PC-9 (cell line): ENCODE data around the gene CCDC91.

ENCODE experiments used
- EZH2 ChIP-seq: fragments of 200-600 bp; sonication (generic); IDR thresholded peaks from 2 replicates; pipeline ENCODE4 v1.8.0; 2017; ENCODE audit warnings: antibody characterized with exemption, low read depth
- TF ChIP-seq, protein P1 (sequence below): fragments of 200-600 bp; sonication (generic); conservative IDR thresholded peaks from 2 replicates; pipeline ENCODE4 v1.6.1; 2017; ENCODE audit warnings: mixed run types, antibody characterized with exemption, mild to moderate bottlenecking, moderate library complexity

DNA sequence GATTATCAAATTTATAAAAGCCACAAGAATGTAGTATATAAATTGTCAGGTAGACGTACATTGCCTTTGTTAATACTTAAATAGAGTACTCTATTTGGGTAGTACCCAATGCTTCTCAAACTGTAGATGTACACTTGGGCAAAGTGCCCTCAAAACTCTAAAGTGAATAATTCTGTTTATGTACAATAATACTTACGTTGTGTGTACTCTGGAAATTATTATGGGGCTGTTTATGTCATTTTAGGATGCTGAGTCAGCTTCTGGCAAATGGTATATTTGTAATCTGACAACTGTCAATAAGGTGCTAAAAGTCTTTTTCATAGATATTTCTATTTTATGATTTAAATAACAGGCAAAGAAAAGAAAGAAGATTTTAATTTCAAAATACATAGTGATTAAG, 102.4 kb downstream of the CCDC91 start:
- TF ChIP-seq, protein P1, sequence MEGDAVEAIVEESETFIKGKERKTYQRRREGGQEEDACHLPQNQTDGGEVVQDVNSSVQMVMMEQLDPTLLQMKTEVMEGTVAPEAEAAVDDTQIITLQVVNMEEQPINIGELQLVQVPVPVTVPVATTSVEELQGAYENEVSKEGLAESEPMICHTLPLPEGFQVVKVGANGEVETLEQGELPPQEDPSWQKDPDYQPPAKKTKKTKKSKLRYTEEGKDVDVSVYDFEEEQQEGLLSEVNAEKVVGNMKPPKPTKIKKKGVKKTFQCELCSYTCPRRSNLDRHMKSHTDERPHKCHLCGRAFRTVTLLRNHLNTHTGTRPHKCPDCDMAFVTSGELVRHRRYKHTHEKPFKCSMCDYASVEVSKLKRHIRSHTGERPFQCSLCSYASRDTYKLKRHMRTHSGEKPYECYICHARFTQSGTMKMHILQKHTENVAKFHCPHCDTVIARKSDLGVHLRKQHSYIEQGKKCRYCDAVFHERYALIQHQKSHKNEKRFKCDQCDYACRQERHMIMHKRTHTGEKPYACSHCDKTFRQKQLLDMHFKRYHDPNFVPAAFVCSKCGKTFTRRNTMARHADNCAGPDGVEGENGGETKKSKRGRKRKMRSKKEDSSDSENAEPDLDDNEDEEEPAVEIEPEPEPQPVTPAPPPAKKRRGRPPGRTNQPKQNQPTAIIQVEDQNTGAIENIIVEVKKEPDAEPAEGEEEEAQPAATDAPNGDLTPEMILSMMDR: no peak
- no peak for TF ChIP-seq EZH2
